Breast epithelium (tissue), 4 donors: ENCODE measurements around the gene MAD1L1. TPM values are rescaled to one million over a fixed set of nuclear protein-coding genes. Genes with fewer than 3 reads are reported as not detected.
A peak's percentile ranks its signal among the peaks of the same experiment; 100 is the strongest.

Source experiments
- DNase-seq, 2 donors: peaks; one replicate each; pipeline ENCODE4 v3.0.0-alpha.2; 2019; ENCODE audit warnings: low spot score in 2 of 2
- H3K27ac ChIP-seq, 2 donors: fragments of 200-600 bp; sonication (generic) in 1 of 2; one replicate each; pipeline ENCODE4 v1.5.1; 2016 to 2019; ENCODE audit warnings: mild to moderate bottlenecking in 1 of 2
- H3K27me3 ChIP-seq, 2 donors: fragments of 200-600 bp; sonication (generic) in 1 of 2; one replicate each; pipeline versions ENCODE4 v1.5.1 to v1.6.0; 2017 to 2019; ENCODE audit warnings: control low read depth in 1 of 2, mild to moderate bottlenecking in 1 of 2
- H3K36me3 ChIP-seq: fragments of 200-600 bp; one replicate; pipeline ENCODE4 v1.5.1; 2019
- H3K4me1 ChIP-seq, 2 donors: fragments of 200-600 bp; sonication (generic); one replicate each; pipeline ENCODE4 v1.5.1; 2016 to 2019; ENCODE audit warnings: control low read depth in 1 of 2
- H3K4me3 ChIP-seq, 3 donors: fragments of 200-600 bp; sonication (generic); 1 replicate in 2 of 3; 2 replicates in 1 of 3; pipeline ENCODE4 v1.5.1; 2016 to 2019; ENCODE audit warnings: mild to moderate bottlenecking in 3 of 3, moderate library complexity in 2 of 3
- H3K9me3 ChIP-seq, 2 donors: fragments of 200-600 bp; sonication (generic) in 1 of 2; one replicate each; pipeline ENCODE4 v1.5.1; 2016 to 2019; ENCODE audit warnings: control low read depth in 1 of 2
- CTCF ChIP-seq, 3 donors: fragments of 450-650 bp; IDR thresholded peaks; one replicate each; pipeline ENCODE4 v1.5.1; 2016 to 2017; ENCODE audit warnings: antibody characterized with exemption in 3 of 3, mild to moderate bottlenecking in 3 of 3, moderate library complexity in 3 of 3
- POLR2A ChIP-seq: fragments of 450-650 bp; IDR thresholded peaks from one replicate; pipeline ENCODE4 v1.6.1; 2016; ENCODE audit warnings: antibody characterized with exemption, mild to moderate bottlenecking, moderate library complexity
- POLR2AphosphoS5 ChIP-seq, 3 donors: sonication (generic); formaldehyde crosslinking; IDR thresholded peaks; one replicate each; pipeline ENCODE4 v1.6.1; 2017; ENCODE audit warnings: antibody characterized with exemption in 3 of 3
- intact Hi-C: fragments of 100-400 bp; cut with DNase I; formaldehyde crosslinking; loops from one replicate; pipeline ENCODE4 v1.15.1; 2023; ENCODE audit warnings: low total_unique reads
- total RNA-seq, 3 donors: library from RNA; depleted of rRNA; stranded (reverse); fragments of >200 nt; gene quantifications; one replicate each; pipeline ENCODE4 v1.1.0, GENCODE V29; 2016

MAD1L1 gene
- total RNA-seq, 3 donors from 2014 or later, result 27.7 to 33.9 (median 28.8) TPM

DNA sequence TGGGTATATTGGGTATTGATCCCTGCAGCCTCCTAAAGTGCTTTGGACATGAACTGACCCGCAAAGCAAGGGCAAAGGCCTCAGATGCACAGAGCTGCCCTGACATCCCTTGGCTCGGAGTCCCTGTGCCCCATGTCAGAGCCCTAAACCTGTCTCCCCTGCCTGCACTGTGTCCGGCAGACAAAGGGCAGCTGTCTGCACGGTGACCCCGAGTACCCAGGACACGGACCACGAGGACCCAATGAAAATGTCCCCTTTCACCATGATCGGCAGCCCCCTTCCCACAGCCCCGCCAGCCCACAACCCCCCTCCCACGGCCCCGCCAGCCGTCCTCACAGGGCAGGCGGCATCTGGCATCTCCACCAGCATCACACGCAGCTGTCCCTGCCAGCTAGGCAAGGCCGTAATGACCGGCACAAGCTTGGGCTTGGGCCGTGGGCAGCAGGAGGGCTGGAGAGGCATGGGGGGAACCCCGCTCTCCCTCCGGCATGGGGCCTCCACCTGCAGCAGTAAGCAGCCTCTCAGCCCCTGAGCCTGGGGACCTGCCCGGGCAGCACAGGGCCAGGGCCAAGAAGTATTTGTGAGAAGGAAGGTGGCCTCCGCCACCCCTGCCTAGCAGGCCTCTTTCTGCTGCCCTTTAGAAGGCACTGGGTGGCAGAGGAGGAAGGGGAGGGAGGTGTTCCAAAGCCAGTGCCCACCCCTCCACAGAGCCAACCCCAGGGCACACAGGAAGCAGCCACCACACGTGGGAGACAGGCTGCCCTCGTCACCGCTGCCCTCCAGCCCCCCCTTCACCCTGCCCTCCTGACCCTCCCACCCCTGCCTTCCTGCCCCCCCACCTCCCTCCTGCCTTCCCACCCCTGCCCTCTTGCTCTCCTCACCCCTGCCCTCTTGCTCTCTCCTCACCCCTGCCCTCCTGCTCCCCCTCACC, 19.4 kb upstream of the MAD1L1 start:
- no peaks in the 10 kb centered on the region for H3K9me3 ChIP-seq
- TF ChIP-seq POLR2A (no peak), POLR2AphosphoS5 (IDR thresholded peaks at IDR 0.05) (no peak), CTCF (IDR thresholded peaks at IDR 0.05) (no peak)
- no peaks in the 10 kb centered on the region for H3K36me3 ChIP-seq
- no peaks in the 10 kb centered on the region for H3K27me3 ChIP-seq
- H3K27ac ChIP-seq, result no peak overlapping the region
- H3K4me3 ChIP-seq, result no peak overlapping the region
- no peak for DNase-seq
- peaks cover 0 to 5% of the 10 kb centered on the region in 2 donors for H3K4me1 ChIP-seq
- intact Hi-C loops, result no loop called here

GRCh38 chr7:2251381-2251780, 18.6 kb upstream of the MAD1L1 start:
- H3K9me3 ChIP-seq, result no peaks in the 10 kb centered on the region
- H3K36me3 ChIP-seq, result no peaks in the 10 kb centered on the region
- no peaks in the 10 kb centered on the region for H3K27me3 ChIP-seq
- H3K27ac ChIP-seq, result no peak overlapping the region
- peaks cover 0 to 5% of the 10 kb centered on the region in 2 donors for H3K4me1 ChIP-seq
- intact Hi-C loops, result no loop called here
- H3K4me3 ChIP-seq, result no peak overlapping the region
- DNase-seq, result no peak
- TF ChIP-seq POLR2AphosphoS5 (IDR thresholded peaks at IDR 0.05), result no peak
- TF ChIP-seq CTCF (IDR thresholded peaks at IDR 0.05), result no peak
- TF ChIP-seq POLR2A, result no peak

DNA sequence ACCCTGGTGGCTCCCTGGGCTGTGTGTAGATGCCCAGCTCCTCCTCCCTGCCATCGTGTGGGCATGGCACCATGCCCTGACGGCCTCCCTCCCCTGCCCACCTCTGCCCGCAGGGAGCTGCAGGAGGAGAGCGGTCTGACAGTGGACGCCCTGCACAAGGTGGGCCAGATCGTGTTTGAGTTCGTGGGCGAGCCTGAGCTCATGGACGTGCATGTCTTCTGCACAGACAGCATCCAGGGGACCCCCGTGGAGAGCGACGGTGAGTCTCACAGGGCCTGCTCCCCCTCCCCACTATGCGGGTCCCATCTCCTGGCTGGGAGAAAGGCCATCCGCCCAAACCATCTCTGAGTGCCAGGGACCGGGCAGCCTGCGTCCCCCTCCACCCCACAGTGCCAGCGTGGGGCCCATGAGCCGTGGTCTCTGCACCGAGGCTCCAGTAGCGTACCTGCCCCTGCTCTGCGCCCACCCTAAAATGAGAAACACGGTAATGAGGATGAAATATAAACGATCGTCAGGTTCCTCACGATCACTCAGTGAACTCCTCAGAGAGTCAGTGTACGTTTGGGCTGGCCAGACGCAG, 17.1 kb upstream of the MAD1L1 start:
- no peaks in the 10 kb centered on the region for H3K36me3 ChIP-seq
- no peaks in the 10 kb centered on the region for H3K9me3 ChIP-seq
- TF ChIP-seq POLR2A, result no peak
- TF ChIP-seq CTCF (IDR thresholded peaks at IDR 0.05), result no peak
- no peak for TF ChIP-seq POLR2AphosphoS5 (IDR thresholded peaks at IDR 0.05)
- peak overlapping the region; percentile 76 to 85 for H3K27ac ChIP-seq
- H3K27me3 ChIP-seq, result no peaks in the 10 kb centered on the region
- DNase-seq, result no peak
- peaks cover 0 to 5% of the 10 kb centered on the region in 2 donors for H3K4me1 ChIP-seq
- intact Hi-C loops, result loop anchor here (10.0 kb wide), 2 partner anchors 95 to 365 kb away; no protein-coding TSS in a partner anchor
- H3K4me3 ChIP-seq, result no peak overlapping the region

GRCh38 chr7:2248984-2249694, 16.4 kb upstream of the MAD1L1 start:
- H3K4me3 ChIP-seq, result peak overlapping the region in 1 of 3 donors; percentile 8
- H3K27ac ChIP-seq, result peak overlapping the region; percentile 76 to 85
- peak in 1 of 2 donors; percentile 64 for DNase-seq
- intact Hi-C loops, result loop anchor here (10.0 kb wide), 2 partner anchors 96 to 366 kb away; no protein-coding TSS in a partner anchor
- no peaks in the 10 kb centered on the region for H3K27me3 ChIP-seq
- TF ChIP-seq CTCF (IDR thresholded peaks at IDR 0.05) (no peak), POLR2AphosphoS5 (IDR thresholded peaks at IDR 0.05) (peak in 1 of 3 donors; percentile 17)
- peaks cover 0 to 5% of the 10 kb centered on the region in 2 donors for H3K4me1 ChIP-seq
- no peaks in the 10 kb centered on the region for H3K9me3 ChIP-seq
- H3K36me3 ChIP-seq, result no peaks in the 10 kb centered on the region
